HG02623 (cell line): ENCODE data around the gene MAGI2.

ENCODE experiments used
- ATAC-seq: cut with Tn5 transposase; IDR thresholded peaks from one replicate; pipeline ENCODE4 v1.9.1; 2021; ENCODE audit warnings: moderate library complexity; ENCODE audit not compliant: unreplicated experiment

The MAGI2 gene

GRCh38 chr7:78215199-78215598 lies 1238.3 kb downstream of the MAGI2 start:
- ATAC-seq, result no peak

- ATAC-seq, result no peak
Observed at GRCh38 chr7:78213402-78213801, 1240.1 kb downstream of the MAGI2 start.

GRCh38 chr7:78212476-78213060 lies 1240.9 kb downstream of the MAGI2 start:
- no peak for ATAC-seq

GRCh38 chr7:78207269-78207668 lies 1246.2 kb downstream of the MAGI2 start:
- ATAC-seq, result no peak

- no peak for ATAC-seq
Observed at GRCh38 chr7:78206769-78207168, 1246.7 kb downstream of the MAGI2 start.

- ATAC-seq, result no peak
Observed at GRCh38 chr7:78203042-78203720, 1250.3 kb downstream of the MAGI2 start.

GRCh38 chr7:78198756-78199155 lies 1254.7 kb downstream of the MAGI2 start:
- ATAC-seq, result no peak

- ATAC-seq, result no peak
Observed at GRCh38 chr7:78197447-78197846, 1256.0 kb downstream of the MAGI2 start.

GRCh38 chr7:78195281-78195680 lies 1258.2 kb downstream of the MAGI2 start:
- ATAC-seq, result no peak

- no peak for ATAC-seq
Observed at GRCh38 chr7:78194611-78195010, 1258.9 kb downstream of the MAGI2 start.

- no peak for ATAC-seq
Observed at GRCh38 chr7:78191475-78192079, 1261.9 kb downstream of the MAGI2 start.

GRCh38 chr7:78189762-78190161 lies 1263.7 kb downstream of the MAGI2 start:
- ATAC-seq, result no peak

GRCh38 chr7:78185149-78185745 lies 1268.2 kb downstream of the MAGI2 start:
- ATAC-seq, result no peak

- ATAC-seq, result no peak
Observed at GRCh38 chr7:78184299-78184698, 1269.2 kb downstream of the MAGI2 start.

GRCh38 chr7:78179827-78180477 lies 1273.5 kb downstream of the MAGI2 start:
- ATAC-seq, result no peak

GRCh38 chr7:78179211-78179610 lies 1274.3 kb downstream of the MAGI2 start:
- ATAC-seq, result no peak

GRCh38 chr7:78178319-78178718 lies 1275.1 kb downstream of the MAGI2 start:
- ATAC-seq, result no peak

- ATAC-seq, result no peak
Observed at GRCh38 chr7:78176171-78176570, 1277.3 kb downstream of the MAGI2 start.

GRCh38 chr7:78175330-78176100 lies 1278.0 kb downstream of the MAGI2 start:
- no peak for ATAC-seq

GRCh38 chr7:78173666-78174065 lies 1279.8 kb downstream of the MAGI2 start:
- no peak for ATAC-seq
